NCI-H1694 (cell line): ENCODE data around the gene ARHGEF2.
"Not testable (repeated sequence)": the region's sequence is repeated elsewhere in the genome, so short reads cannot be mapped to it uniquely, and the experiment has no call there.

ENCODE experiments used
- DNase-seq: peaks from one replicate; lab custom pipeline; 2025; lab: John Stamatoyannopoulos, UW

ARHGEF2 gene

GRCh38 chr1:155942578-155943141, 35.7 kb downstream of the ARHGEF2 start:
- no peak for DNase-seq

GRCh38 chr1:155941845-155942531, 36.4 kb downstream of the ARHGEF2 start:
- DNase-seq = no peak

- peak; percentile 45 for DNase-seq
These were observed 37.1 kb downstream of the ARHGEF2 start, which contains the start of gene RXFP4 for GRCh38 chr1:155940993-155941844. RXFP4 (plus strand) TSS chr1:155941638; CDS start chr1:155941710, 72 bp downstream.

GRCh38 chr1:155940482-155940992, 37.8 kb downstream of the ARHGEF2 start:
- DNase-seq = no peak

- DNase-seq = peak; percentile 96
These were observed 40.1 kb downstream of the ARHGEF2 start for GRCh38 chr1:155938220-155938627.

GRCh38 chr1:155934936-155935590, 43.3 kb downstream of the ARHGEF2 start:
- DNase-seq = peak; percentile 69

- DNase-seq = peak; percentile 100
These were observed 44.0 kb downstream of the ARHGEF2 start, which contains the start of gene KHDC4 for GRCh38 chr1:155934097-155934935. KHDC4 (minus strand) TSS chr1:155934413; CDS start chr1:155934373, 40 bp downstream.

GRCh38 chr1:155933591-155934096, 44.7 kb downstream of the ARHGEF2 start:
- no peak for DNase-seq

GRCh38 chr1:155932487-155932886, 45.9 kb downstream of the ARHGEF2 start:
- no peak for DNase-seq

GRCh38 chr1:155932081-155932480, 46.3 kb downstream of the ARHGEF2 start:
- DNase-seq = no peak

GRCh38 chr1:155931332-155932038, 46.9 kb downstream of the ARHGEF2 start:
- DNase-seq = no peak

- DNase-seq = not testable (repeated sequence)
These were observed 47.6 kb downstream of the ARHGEF2 start for GRCh38 chr1:155930725-155931124.

- no peak for DNase-seq
These were observed 49.3 kb downstream of the ARHGEF2 start for GRCh38 chr1:155929057-155929456.

GRCh38 chr1:155925506-155925905, 52.8 kb downstream of the ARHGEF2 start:
- DNase-seq = no peak

GRCh38 chr1:155920717-155921116, 57.6 kb downstream of the ARHGEF2 start:
- no peak for DNase-seq

- no peak for DNase-seq
These were observed 58.5 kb downstream of the ARHGEF2 start for GRCh38 chr1:155919801-155920200.

GRCh38 chr1:155918660-155919059, 59.7 kb downstream of the ARHGEF2 start:
- no peak for DNase-seq

- no peak for DNase-seq
These were observed 64.2 kb downstream of the ARHGEF2 start for GRCh38 chr1:155913969-155914757.

- DNase-seq = no peak
These were observed 66.3 kb downstream of the ARHGEF2 start for GRCh38 chr1:155912056-155912536.
